K562 (cell line): ENCODE results near the gene MED13L. TPM values are rescaled to one million over a fixed set of nuclear protein-coding genes. Genes with fewer than 3 reads are reported as not detected.

Experiments used
- CHD7 ChIP-seq: fragments of 200-600 bp; sonication (generic); IDR thresholded peaks from one replicate; pipeline ENCODE4 v1.6.1; 2012; ENCODE audit warnings: mild to moderate bottlenecking, low read depth, low read length, inconsistent platforms
- E2F8 ChIP-seq: fragments of 450-650 bp; IDR thresholded peaks from 2 replicates; pipeline ENCODE4 v1.7.1; 2018; ENCODE audit warnings: mild to moderate bottlenecking, low read depth; ENCODE audit not compliant: partially characterized antibody
- ELF4 ChIP-seq: fragments of 450-650 bp; formaldehyde crosslinking; IDR thresholded peaks from 2 replicates; pipeline ENCODE4 v1.4.0; 2022; ENCODE audit warnings: missing genetic modification characterization
- MYC ChIP-seq, 2 experiments: fragments of 250-450 bp in 1 of 2; sonication (Bioruptor Pico) in 1 of 2; IDR thresholded peaks; 2 replicates each; pipeline versions ENCODE4 v1.5.1 to v1.6.1; 2012 to 2021; ENCODE audit warnings: low read depth in 2 of 2, borderline replicate concordance in 1 of 2, improper control_type of control experiment in 1 of 2, low read length in 1 of 2, mild to moderate bottlenecking in 1 of 2, moderate library complexity in 1 of 2
- POU5F1 ChIP-seq: fragments of 150-350 bp; IDR thresholded peaks from 2 replicates; pipeline ENCODE4 v1.6.1; 2014; ENCODE audit warnings: borderline replicate concordance, low read length, low read depth, mild to moderate bottlenecking; ENCODE audit not compliant: partially characterized antibody
- PYGO2 ChIP-seq: fragments of 450-650 bp; IDR thresholded peaks from 2 replicates; pipeline ENCODE4 v1.6.1; 2016; ENCODE audit warnings: mild to moderate bottlenecking, missing genetic modification characterization, moderate library complexity, missing compliant biosample characterization
- SMC3 ChIP-seq: conservative IDR thresholded peaks from 2 replicates; pipeline ENCODE4 v1.6.1; 2011; ENCODE audit warnings: low read depth, low read length, improper control_type of control experiment; ENCODE audit not compliant: insufficient read depth
- TAF7 ChIP-seq: fragments of 450-650 bp; IDR thresholded peaks from 2 replicates; pipeline ENCODE4 v1.6.1; 2016; ENCODE audit warnings: missing genetic modification characterization, missing compliant biosample characterization
- ZNF512 ChIP-seq: IDR thresholded peaks from 2 replicates; pipeline ENCODE4 v1.6.1; 2016; ENCODE audit warnings: missing genetic modification characterization, missing compliant biosample characterization
- polyA plus RNA-seq, 8 experiments: library from polyadenylated mRNA; depleted of rRNA in 4 of 8; stranded (reverse) in 5 of 8; unstranded in 3 of 8; fragments of >200 nt; fragmentation: Nextera tagmentation in 2 of 8; fragmentation: Illumina TruSeq in 1 of 8; extraction: Ambion mirVana in 2 of 8; extraction: Trizol in 1 of 8; gene quantifications; 2 replicates each; pipeline versions ENCODE4 v1.2.1 to v1.2.3, GENCODE V29; 2011 to 2014; ENCODE audit warnings: inconsistent platforms in 1 of 8, missing spikeins in 1 of 8
- total RNA-seq, 7 experiments: library from RNA; depleted of rRNA in 6 of 7; stranded (reverse); fragments of >200 nt in 6 of 7; fragmentation: Illumina TruSeq in 2 of 7; extraction: Trizol in 2 of 7; gene quantifications; 2 replicates each; pipeline versions ENCODE4 v1.2.1 to v1.2.3, GENCODE V29; 2011 to 2021; ENCODE audit warnings: low replicate concordance in 1 of 7

Gene MED13L
- total and polyA plus RNA-seq, 9 of the 15 experiments (the other 6 are each of a cell fraction or from before 2014, with no cell fraction given): 13.4 to 90.3 (median 36.9) TPM

- TF ChIP-seq MYC (IDR thresholded peaks at IDR 0.05; ENCODE audit: low read depth, low read length): no peak
- TF ChIP-seq MYC (CRISPR knock-in tag; IDR thresholded peaks at IDR 0.05; ENCODE audit: borderline replicate concordance, low read depth): no peak
- no peak for TF ChIP-seq POU5F1
- no peak for TF ChIP-seq E2F8
- no peak for TF ChIP-seq CHD7
- no peak for TF ChIP-seq ZNF512 (tag)
- TF ChIP-seq PYGO2 (tag): no peak
- no peak for TF ChIP-seq TAF7
- no peak for TF ChIP-seq ELF4 (CRISPR knock-in tag)
- no peak for TF ChIP-seq SMC3
These were observed 153.8 kb downstream of the MED13L start (continued) for GRCh38 chr12:116123451-116124258.
